OCI-M1 (cell line): Measurements from ENCODE around the gene MCM3AP.

ENCODE experiments used
- DNase-seq: peaks from one replicate; lab custom pipeline; 2025; lab: John Stamatoyannopoulos, UW

MCM3AP gene

GRCh38 chr21:46218906-46219590 lies 66.4 kb downstream of the MCM3AP start:
- DNase-seq = no peak

- DNase-seq = no peak
Measured at GRCh38 chr21:46217511-46218196, 67.8 kb downstream of the MCM3AP start.

GRCh38 chr21:46216132-46216747 lies 69.2 kb downstream of the MCM3AP start:
- DNase-seq = no peak

- DNase-seq = no peak
Measured at GRCh38 chr21:46215436-46216131, 69.8 kb downstream of the MCM3AP start.

GRCh38 chr21:46214478-46215340 lies 70.7 kb downstream of the MCM3AP start:
- DNase-seq = no peak

GRCh38 chr21:46213620-46214286 lies 71.7 kb downstream of the MCM3AP start:
- DNase-seq = no peak

GRCh38 chr21:46212721-46213484 lies 72.5 kb downstream of the MCM3AP start:
- no peak for DNase-seq

- no peak for DNase-seq
Measured at GRCh38 chr21:46211786-46212720, 73.4 kb downstream of the MCM3AP start.

GRCh38 chr21:46211376-46211775 lies 74.0 kb downstream of the MCM3AP start:
- no peak for DNase-seq

- no peak for DNase-seq
Measured at GRCh38 chr21:46210378-46211136, 74.9 kb downstream of the MCM3AP start.

- DNase-seq = no peak
Measured at GRCh38 chr21:46208761-46209721, 76.4 kb downstream of the MCM3AP start.

GRCh38 chr21:46207920-46208591 lies 77.4 kb downstream of the MCM3AP start:
- no peak for DNase-seq

GRCh38 chr21:46207006-46207919 lies 78.1 kb downstream of the MCM3AP start:
- DNase-seq = no peak

- DNase-seq = no peak
Measured at GRCh38 chr21:46206163-46207005, 79.0 kb downstream of the MCM3AP start.

- DNase-seq = no peak
Measured at GRCh38 chr21:46205766-46206162, 79.6 kb downstream of the MCM3AP start.
